Measurements from ENCODE around the gene SAV1. TPM values are rescaled to one million over a fixed set of nuclear protein-coding genes. Genes with fewer than 3 reads are reported as not detected.
"Not testable (repeated sequence)": the region's sequence is repeated elsewhere in the genome, so short reads cannot be mapped to it uniquely, and the experiment has no call there.

SAV1 gene
- total RNA-seq, 1 experiment from 2014 or later = 37.1 TPM

DNA sequence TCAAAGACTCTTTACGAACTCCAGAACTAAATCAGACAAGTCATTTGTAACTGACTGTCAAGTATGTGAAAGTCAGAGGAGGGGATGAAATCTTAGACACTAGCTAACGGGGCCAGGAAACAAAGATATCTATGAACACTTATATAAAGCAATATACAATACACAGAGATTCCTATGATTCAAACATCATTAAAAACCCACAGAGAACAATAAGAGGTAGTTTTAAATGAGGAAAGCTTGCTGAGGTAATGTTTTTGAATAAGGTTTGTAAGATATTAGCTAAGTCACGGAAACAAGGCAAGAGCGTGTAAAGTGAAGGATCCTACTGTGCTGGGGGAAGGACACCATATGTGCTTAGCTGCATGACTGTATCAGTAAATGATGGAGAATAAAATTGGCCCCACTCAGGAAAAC is 36.7 kb downstream of the SAV1 start:
- DNase-seq = no peak
- no peaks in the 10 kb centered on the region for H3K27me3 ChIP-seq (ENCODE audit: insufficient read depth, low read depth)
- no peak overlapping the region for H3K4me3 ChIP-seq
- no TSS peak for BruUV-seq (replicated peaks)
- intact Hi-C loops (cut with micrococcal nuclease; ENCODE audit: unreplicated experiment) = no loop called here
- H4K20me1 ChIP-seq (ENCODE audit: insufficient read depth) = no peaks in the 10 kb centered on the region; the same call in 1 of the 2 replicates
- H3K4me1 ChIP-seq (replicated peaks; ENCODE audit: insufficient read depth) = no peaks in the 10 kb centered on the region
- no peaks in the 10 kb centered on the region for H3K79me2 ChIP-seq (ENCODE audit: low read depth)
- no peak overlapping the region for H3K4me2 ChIP-seq
- H2AFZ ChIP-seq = no peak overlapping the region
- ChIA-PET CTCF (no interaction called here), POLR2A (ENCODE audit: unreplicated experiment) (no interaction called here)
- H3K36me3 ChIP-seq (ENCODE audit: low read depth) = peaks cover 13% of the 10 kb centered on the region; the same call in 1 of the 2 replicates
- no peak for TF ChIP-seq EZH2 (IDR thresholded peaks at IDR 0.05; ENCODE audit: low read depth)
- TF ChIP-seq, protein P1, sequence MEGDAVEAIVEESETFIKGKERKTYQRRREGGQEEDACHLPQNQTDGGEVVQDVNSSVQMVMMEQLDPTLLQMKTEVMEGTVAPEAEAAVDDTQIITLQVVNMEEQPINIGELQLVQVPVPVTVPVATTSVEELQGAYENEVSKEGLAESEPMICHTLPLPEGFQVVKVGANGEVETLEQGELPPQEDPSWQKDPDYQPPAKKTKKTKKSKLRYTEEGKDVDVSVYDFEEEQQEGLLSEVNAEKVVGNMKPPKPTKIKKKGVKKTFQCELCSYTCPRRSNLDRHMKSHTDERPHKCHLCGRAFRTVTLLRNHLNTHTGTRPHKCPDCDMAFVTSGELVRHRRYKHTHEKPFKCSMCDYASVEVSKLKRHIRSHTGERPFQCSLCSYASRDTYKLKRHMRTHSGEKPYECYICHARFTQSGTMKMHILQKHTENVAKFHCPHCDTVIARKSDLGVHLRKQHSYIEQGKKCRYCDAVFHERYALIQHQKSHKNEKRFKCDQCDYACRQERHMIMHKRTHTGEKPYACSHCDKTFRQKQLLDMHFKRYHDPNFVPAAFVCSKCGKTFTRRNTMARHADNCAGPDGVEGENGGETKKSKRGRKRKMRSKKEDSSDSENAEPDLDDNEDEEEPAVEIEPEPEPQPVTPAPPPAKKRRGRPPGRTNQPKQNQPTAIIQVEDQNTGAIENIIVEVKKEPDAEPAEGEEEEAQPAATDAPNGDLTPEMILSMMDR (conservative IDR thresholded peaks at IDR 0.05) = no peak
- no peaks in the 10 kb centered on the region for H3K9me3 ChIP-seq (ENCODE audit: insufficient read depth, low read depth)
- no peaks in the 10 kb centered on the region; the same call in 1 of the 2 replicates for H3F3A ChIP-seq (ENCODE audit: insufficient read depth, low read depth)
- no peaks in the 10 kb centered on the region for H3K9me2 ChIP-seq (ENCODE audit: insufficient read depth)
- no peak overlapping the region for H3K27ac ChIP-seq

DNA sequence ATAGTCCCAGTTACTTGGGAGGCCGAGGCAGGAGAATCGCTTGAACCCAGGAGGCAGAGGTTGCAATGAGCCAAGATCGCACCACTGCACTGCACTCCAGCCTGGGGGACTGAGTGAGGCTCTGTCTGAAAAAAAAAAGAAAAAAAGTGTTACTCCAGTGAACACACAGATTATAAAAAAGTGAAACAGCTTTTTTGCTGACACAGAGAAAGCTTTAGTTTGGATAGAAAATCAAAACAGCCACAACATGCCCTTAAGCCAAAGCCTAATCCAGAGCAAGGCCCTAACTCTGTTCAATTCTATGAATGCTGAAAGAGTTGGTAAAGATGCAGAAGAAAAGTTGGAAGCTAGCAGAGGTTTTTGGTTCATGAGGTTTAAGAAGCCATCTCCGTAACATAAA is 43.2 kb downstream of the SAV1 start:
- H3K4me3 ChIP-seq; H3K9me3 ChIP-seq (ENCODE audit: insufficient read depth, low read depth); H3K9me2 ChIP-seq (ENCODE audit: insufficient read depth); H3K4me1 ChIP-seq (replicated peaks; ENCODE audit: insufficient read depth); POLR2A ChIA-PET (ENCODE audit: unreplicated experiment); intact Hi-C loops (cut with micrococcal nuclease; ENCODE audit: unreplicated experiment); H3K27ac ChIP-seq; BruUV-seq (replicated peaks); H3F3A ChIP-seq (ENCODE audit: insufficient read depth, low read depth); H3K27me3 ChIP-seq (ENCODE audit: insufficient read depth, low read depth); H4K20me1 ChIP-seq (ENCODE audit: insufficient read depth); H3K4me2 ChIP-seq; H2AFZ ChIP-seq; CTCF ChIA-PET; H3K36me3 ChIP-seq (ENCODE audit: low read depth); DNase-seq; H3K79me2 ChIP-seq (ENCODE audit: low read depth): not testable (repeated sequence)

DNA sequence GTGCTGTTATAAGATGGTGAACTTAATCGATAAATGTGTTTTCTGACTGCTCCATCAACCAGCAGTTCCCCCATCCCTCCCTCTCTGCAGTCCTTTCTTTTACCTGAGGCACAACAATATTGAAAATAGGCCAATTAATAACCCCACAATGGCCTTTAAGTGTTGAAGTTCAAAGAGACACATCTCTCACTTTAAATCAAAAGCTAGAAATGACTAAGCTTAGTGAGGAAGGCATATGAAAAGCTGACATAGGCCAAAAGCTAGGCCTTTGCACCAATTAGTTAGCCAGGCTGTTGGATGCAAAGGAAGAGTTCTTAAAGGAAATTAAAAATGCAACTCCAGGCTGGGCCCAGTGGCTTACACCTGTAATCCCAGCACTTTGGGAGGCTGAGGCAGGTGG is 43.7 kb downstream of the SAV1 start:
- Histone ChIP-seq H3K27ac (no peak overlapping the region), H3K4me2 (no peak overlapping the region), H3K4me1 (replicated peaks; ENCODE audit: insufficient read depth) (no peaks in the 10 kb centered on the region), H4K20me1 (ENCODE audit: insufficient read depth) (no peaks in the 10 kb centered on the region), H3K9me2 (ENCODE audit: insufficient read depth) (no peaks in the 10 kb centered on the region), H3F3A (ENCODE audit: insufficient read depth, low read depth) (no peaks in the 10 kb centered on the region), H3K79me2 (ENCODE audit: low read depth) (no peaks in the 10 kb centered on the region), H3K9me3 (ENCODE audit: insufficient read depth, low read depth) (no peaks in the 10 kb centered on the region), H3K27me3 (ENCODE audit: insufficient read depth, low read depth) (no peaks in the 10 kb centered on the region), H3K36me3 (ENCODE audit: low read depth) (no peaks in the 10 kb centered on the region), H3K4me3 (no peak overlapping the region), H2AFZ (no peak overlapping the region)
- intact Hi-C loops (cut with micrococcal nuclease; ENCODE audit: unreplicated experiment) = no loop called here
- CTCF ChIA-PET = no interaction called here
- TF ChIP-seq, protein P1 (conservative IDR thresholded peaks at IDR 0.05) = no peak
- no peak for TF ChIP-seq EZH2 (IDR thresholded peaks at IDR 0.05; ENCODE audit: low read depth)
- BruUV-seq (replicated peaks) = no TSS peak
- POLR2A ChIA-PET (ENCODE audit: unreplicated experiment) = no interaction called here
- no peak for DNase-seq

DNA sequence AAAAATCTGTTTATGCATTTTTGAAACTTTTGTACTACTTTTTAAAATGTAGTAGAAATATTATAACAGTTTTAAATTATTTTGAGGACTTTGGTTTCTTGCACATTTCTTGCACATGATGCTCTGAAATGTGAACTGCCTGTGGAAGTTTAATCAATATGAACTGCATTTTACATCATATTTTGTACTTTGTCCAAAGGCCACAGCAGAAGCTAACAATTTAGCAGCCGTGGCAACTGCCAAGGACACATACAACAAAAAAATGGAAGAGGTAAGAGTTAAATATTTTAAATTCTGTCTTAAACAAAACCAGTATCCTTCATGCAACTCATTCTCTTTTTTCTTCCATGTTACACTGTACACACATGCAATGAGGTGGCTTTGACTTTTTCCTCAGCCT is 45.1 kb downstream of the SAV1 start:
- Histone ChIP-seq H3K79me2 (ENCODE audit: low read depth) (no peaks in the 10 kb centered on the region), H3K27me3 (ENCODE audit: insufficient read depth, low read depth) (no peaks in the 10 kb centered on the region), H3K36me3 (ENCODE audit: low read depth) (no peaks in the 10 kb centered on the region), H3K27ac (no peak overlapping the region), H3K9me2 (ENCODE audit: insufficient read depth) (no peaks in the 10 kb centered on the region), H3K4me3 (no peak overlapping the region), H3K9me3 (ENCODE audit: insufficient read depth, low read depth) (no peaks in the 10 kb centered on the region), H3K4me2 (no peak overlapping the region), H3K4me1 (replicated peaks; ENCODE audit: insufficient read depth) (no peaks in the 10 kb centered on the region), H4K20me1 (ENCODE audit: insufficient read depth) (no peaks in the 10 kb centered on the region), H2AFZ (no peak overlapping the region), H3F3A (ENCODE audit: insufficient read depth, low read depth) (no peaks in the 10 kb centered on the region)
- ChIA-PET CTCF (interaction anchor here (0.6 kb wide), 1 partner anchor 23 kb away, joined by 3 read pairs; no protein-coding TSS in a partner anchor), POLR2A (ENCODE audit: unreplicated experiment) (no interaction called here)
- TF ChIP-seq EZH2 (IDR thresholded peaks at IDR 0.05; ENCODE audit: low read depth) = no peak
- TF ChIP-seq, protein P1 (conservative IDR thresholded peaks at IDR 0.05) = no peak
- DNase-seq = no peak
- intact Hi-C loops (cut with micrococcal nuclease; ENCODE audit: unreplicated experiment) = no loop called here
- BruUV-seq (replicated peaks) = no TSS peak
